Left lung (tissue), 10 donors: ENCODE data around the gene FBXO5. TPM values are rescaled to one million over a fixed set of nuclear protein-coding genes. Genes with fewer than 3 reads are reported as not detected.
"Not testable (repeated sequence)": the region's sequence is repeated elsewhere in the genome, so short reads cannot be mapped to it uniquely, and the experiment has no call there.

ENCODE experiments used
- ATAC-seq: fragments of 200-7000 bp; cut with Tn5 transposase; one replicate; pipeline ENCODE4 v1.9.1; 2020; ENCODE audit warnings: moderate library complexity
- DNase-seq, 4 donors: peaks; one replicate each; pipeline ENCODE4 v3.0.0-alpha.2; 2013 to 2020
- H3K27ac ChIP-seq, 2 donors: fragments of 200-600 bp; sonication (generic) in 1 of 2; one replicate each; pipeline versions ENCODE4 v1.5.0 to v1.8.0; 2020 to 2021
- H3K27me3 ChIP-seq, 2 donors: fragments of 200-600 bp; sonication (generic) in 1 of 2; one replicate each; pipeline versions ENCODE4 v1.5.0 to v1.8.0; 2020 to 2021
- H3K36me3 ChIP-seq, 2 donors: fragments of 200-600 bp; sonication (generic) in 1 of 2; one replicate each; pipeline versions ENCODE4 v1.5.0 to v1.8.0; 2020 to 2021
- H3K4me1 ChIP-seq, 2 donors: fragments of 200-600 bp; one replicate each; pipeline ENCODE4 v1.8.0; 2021
- H3K4me3 ChIP-seq, 2 donors: fragments of 200-600 bp; sonication (generic) in 1 of 2; one replicate each; pipeline versions ENCODE4 v1.5.0 to v1.8.0; 2020 to 2021; ENCODE audit warnings: mild to moderate bottlenecking in 1 of 2
- H3K9me3 ChIP-seq, 2 donors: fragments of 200-600 bp; sonication (generic) in 1 of 2; one replicate each; pipeline versions ENCODE4 v1.5.0 to v1.8.0; 2020 to 2021
- intact Hi-C, 2 donors: fragments of 100-400 bp; cut with DNase I; formaldehyde crosslinking; loops; one replicate each; pipeline versions ENCODE4 v1.11.2 to v1.14.2; 2022
- polyA plus RNA-seq, 6 donors: library from polyadenylated mRNA; unstranded; fragments of 120-200 nt; gene quantifications; one replicate each; pipeline ENCODE4 v1.2.1, GENCODE V29; 2013; ENCODE audit not compliant: insufficient read length in 6 of 6
- total RNA-seq, 2 donors: library from RNA; stranded (reverse); fragmentation: NEBNext Ultra II Directional; extraction: Animal tissue kit (Norgen Biotek cat#: 25700); gene quantifications; one replicate each; pipeline ENCODE4 v1.2.1, GENCODE V29; 2021
- TF ChIP-seq, protein P1 (sequence below), 2 donors: fragments of 200-600 bp; sonication (generic) in 1 of 2; IDR thresholded peaks; one replicate each; pipeline versions ENCODE4 v1.5.0 to v1.8.0; 2021; ENCODE audit warnings: antibody characterized with exemption in 2 of 2
- donor health status: DM: no; HTN: yes; CAD: no.
- donor health status: DM: no; HTN: no; CAD: no.

The FBXO5 gene
- total and polyA plus RNA-seq, 8 donors: 6.4 to 38.2 (median 25.0) TPM

DNA sequence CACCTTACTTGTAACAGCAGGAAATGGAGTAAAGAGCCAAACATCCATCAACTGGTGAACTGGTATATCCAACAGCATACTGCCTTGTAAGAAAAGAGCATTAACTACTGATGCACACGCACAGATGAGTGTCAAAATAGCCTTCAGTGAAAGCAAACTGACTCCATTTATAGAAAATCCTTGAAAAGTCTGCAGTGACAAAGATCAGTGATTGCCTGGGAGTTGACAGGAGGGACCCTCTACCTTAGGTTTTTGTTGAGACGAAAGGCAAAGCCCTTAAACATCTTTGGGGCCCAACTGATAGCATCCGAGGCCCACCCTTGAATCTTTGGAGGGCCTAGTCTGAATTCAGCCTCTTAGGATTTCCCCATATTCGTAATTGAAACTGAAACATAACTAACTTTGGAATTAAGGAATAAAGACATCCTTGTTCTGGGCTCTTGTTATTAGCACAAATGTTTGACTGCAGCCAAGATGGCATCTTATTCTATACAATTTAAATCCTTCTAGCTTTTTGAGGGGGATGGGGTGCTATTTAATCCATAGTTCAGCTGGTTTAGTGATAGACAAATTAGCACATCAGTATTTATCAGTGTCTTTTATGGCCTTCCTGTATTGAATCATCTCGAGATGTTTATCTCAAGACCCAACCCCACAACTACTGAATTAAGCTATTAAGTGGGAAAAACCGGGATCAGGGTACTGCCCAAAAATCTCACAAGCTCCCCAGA lies 13.0 kb downstream of the FBXO5 start:
- Histone ChIP-seq H3K27ac (no peak overlapping the region), H3K4me1 (peaks cover 0 to 5% of the 10 kb centered on the region in 2 donors), H3K9me3 (peaks cover 0 to 18% of the 10 kb centered on the region in 2 donors), H3K27me3 (no peaks in the 10 kb centered on the region), H3K36me3 (peaks cover 3 to 47% of the 10 kb centered on the region in 2 donors), H3K4me3 (no peak overlapping the region)
- DNase-seq (no peak), ATAC-seq (no peak)
- TF ChIP-seq, protein P1, sequence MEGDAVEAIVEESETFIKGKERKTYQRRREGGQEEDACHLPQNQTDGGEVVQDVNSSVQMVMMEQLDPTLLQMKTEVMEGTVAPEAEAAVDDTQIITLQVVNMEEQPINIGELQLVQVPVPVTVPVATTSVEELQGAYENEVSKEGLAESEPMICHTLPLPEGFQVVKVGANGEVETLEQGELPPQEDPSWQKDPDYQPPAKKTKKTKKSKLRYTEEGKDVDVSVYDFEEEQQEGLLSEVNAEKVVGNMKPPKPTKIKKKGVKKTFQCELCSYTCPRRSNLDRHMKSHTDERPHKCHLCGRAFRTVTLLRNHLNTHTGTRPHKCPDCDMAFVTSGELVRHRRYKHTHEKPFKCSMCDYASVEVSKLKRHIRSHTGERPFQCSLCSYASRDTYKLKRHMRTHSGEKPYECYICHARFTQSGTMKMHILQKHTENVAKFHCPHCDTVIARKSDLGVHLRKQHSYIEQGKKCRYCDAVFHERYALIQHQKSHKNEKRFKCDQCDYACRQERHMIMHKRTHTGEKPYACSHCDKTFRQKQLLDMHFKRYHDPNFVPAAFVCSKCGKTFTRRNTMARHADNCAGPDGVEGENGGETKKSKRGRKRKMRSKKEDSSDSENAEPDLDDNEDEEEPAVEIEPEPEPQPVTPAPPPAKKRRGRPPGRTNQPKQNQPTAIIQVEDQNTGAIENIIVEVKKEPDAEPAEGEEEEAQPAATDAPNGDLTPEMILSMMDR (IDR thresholded peaks at IDR 0.05): no peak
- intact Hi-C loops: no loop called here

DNA sequence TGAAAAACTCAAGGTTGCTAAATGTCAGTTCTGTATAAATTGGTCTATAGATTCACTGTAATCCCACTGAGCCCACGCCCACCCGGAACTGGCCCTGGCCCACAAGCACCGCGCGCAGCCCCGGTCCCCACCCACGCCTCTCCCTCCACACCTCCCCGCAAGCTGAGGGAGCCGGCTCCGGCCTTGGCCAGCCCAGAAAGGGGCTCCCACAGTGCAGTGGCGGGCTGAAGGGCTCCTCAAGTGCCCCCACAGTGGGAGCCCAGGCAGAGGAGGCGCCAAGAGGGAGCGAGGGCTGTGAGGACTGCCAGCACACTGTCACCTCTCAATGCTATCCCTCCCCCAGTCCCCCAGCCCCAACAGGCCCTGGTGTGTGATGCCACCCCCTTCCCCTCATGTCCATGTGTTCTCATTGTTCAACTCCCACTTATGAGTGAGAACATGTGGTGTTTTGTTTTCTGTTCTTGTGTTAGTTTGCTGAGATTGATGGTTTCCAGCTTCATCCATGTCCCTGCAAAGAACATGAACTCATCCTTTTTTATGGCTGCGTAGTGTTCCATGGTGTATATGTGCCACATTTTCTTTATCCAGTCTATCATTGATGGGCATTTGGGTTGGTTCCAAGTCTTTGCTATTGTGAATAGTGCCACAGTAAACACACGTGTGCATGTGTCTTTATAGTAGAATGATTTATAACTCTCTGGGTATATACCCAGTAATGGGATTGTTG lies 16.5 kb downstream of the FBXO5 start:
- peaks cover 0 to 18% of the 10 kb centered on the region in 2 donors for H3K9me3 ChIP-seq
- H3K27ac ChIP-seq, H3K4me3 ChIP-seq, ATAC-seq, H3K27me3 ChIP-seq, DNase-seq, intact Hi-C loops, H3K4me1 ChIP-seq: not testable (repeated sequence)
- H3K36me3 ChIP-seq: peaks cover 3 to 22% of the 10 kb centered on the region in 2 donors

DNA sequence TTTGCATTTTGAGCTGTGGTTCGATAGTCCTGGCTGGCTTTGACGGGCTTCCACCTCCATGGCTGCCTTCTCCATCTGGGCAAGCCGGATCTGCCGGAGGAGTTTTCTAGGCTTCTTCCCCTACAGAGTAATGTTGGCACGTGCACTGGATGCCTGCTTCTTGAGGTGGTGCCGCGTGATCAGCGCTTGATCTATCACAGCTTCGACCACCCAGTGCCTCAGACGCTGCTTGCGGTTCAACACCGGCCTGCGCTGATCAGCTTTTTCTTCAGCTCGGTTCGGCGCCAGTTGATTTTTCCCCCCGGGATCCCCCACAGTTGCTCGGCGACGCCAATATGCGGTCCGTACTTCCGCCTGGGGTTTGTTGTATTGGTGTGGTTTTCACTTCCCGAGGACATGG lies 23.5 kb downstream of the FBXO5 start:
- H3K27me3 ChIP-seq: no peaks in the 10 kb centered on the region
- DNase-seq (peak in 1 of 4 donors; percentile 51), ATAC-seq (no peak)
- H3K4me1 ChIP-seq: no peaks in the 10 kb centered on the region
- H3K9me3 ChIP-seq: no peaks in the 10 kb centered on the region
- no peak overlapping the region for H3K27ac ChIP-seq
- intact Hi-C loops: no loop called here
- H3K36me3 ChIP-seq: no peaks in the 10 kb centered on the region
- TF ChIP-seq, protein P1 (IDR thresholded peaks at IDR 0.05): no peak
- no peak overlapping the region for H3K4me3 ChIP-seq

DNA sequence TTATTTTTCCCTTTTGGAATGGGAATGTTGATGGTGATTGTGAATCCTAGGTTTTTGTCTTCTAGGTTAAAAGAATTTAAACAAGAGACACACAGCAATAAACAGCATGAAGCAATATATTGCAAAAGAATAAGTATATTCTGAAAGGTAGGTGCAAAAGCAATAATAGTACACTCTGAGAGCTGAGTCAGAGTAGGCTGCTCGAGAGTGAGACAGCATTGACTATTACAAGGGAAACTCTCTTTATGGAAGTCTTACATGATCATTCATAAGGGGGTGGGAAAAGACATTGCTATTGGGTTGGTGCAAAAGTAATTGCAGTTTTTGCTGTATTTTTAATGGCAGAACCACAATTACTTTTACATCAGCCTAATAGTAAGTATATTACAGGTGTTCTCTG lies 25.0 kb downstream of the FBXO5 start:
- Histone ChIP-seq H3K4me1 (no peaks in the 10 kb centered on the region), H3K4me3 (no peak overlapping the region), H3K27me3 (no peaks in the 10 kb centered on the region), H3K27ac (no peak overlapping the region), H3K36me3 (no peaks in the 10 kb centered on the region), H3K9me3 (no peaks in the 10 kb centered on the region)
- intact Hi-C loops: no loop called here
- ATAC-seq (no peak), DNase-seq (no peak)
- TF ChIP-seq, protein P1 (IDR thresholded peaks at IDR 0.05): no peak

DNA sequence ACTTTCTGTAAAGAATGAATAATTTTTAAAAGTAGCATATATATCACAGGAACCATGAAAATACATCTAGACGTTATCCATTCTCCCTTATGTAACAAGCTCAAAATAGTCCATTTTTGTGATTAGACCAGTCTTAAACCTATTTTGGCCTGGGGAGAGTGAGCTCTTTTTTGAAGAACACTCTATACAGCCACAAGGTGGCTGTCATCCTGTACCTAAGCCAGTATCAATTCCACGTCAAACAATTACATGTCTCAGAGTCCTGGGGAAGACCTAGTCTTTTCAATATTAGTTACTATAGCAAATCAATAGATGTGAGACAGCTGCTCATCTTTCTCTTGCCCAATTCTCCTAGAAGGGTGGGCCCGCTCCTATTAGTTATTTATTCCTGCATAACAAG lies 28.4 kb downstream of the FBXO5 start:
- no peak overlapping the region for H3K4me3 ChIP-seq
- TF ChIP-seq, protein P1 (IDR thresholded peaks at IDR 0.05): no peak
- peaks cover 0 to 15% of the 10 kb centered on the region in 2 donors for H3K27me3 ChIP-seq
- DNase-seq: no peak
- H3K36me3 ChIP-seq: no peaks in the 10 kb centered on the region
- H3K27ac ChIP-seq: no peak overlapping the region
- no peaks in the 10 kb centered on the region for H3K9me3 ChIP-seq
- no peak for ATAC-seq
- intact Hi-C loops: no loop called here
- no peaks in the 10 kb centered on the region for H3K4me1 ChIP-seq
